OCI-LY7 (cell line): ENCODE data around the gene BIRC5.

Experiments
- CTCF ChIP-seq: fragments of 200-600 bp; sonication (generic); conservative IDR thresholded peaks from 2 replicates; pipeline ENCODE4 v1.5.1; 2014; ENCODE audit warnings: mild to moderate bottlenecking, antibody characterized with exemption, low read length, moderate library complexity, mixed read lengths
- EZH2phosphoT487 ChIP-seq: fragments of 200-600 bp; sonication (generic); IDR thresholded peaks from 2 replicates; pipeline ENCODE4 v1.6.1; 2018; ENCODE audit warnings: low read depth, borderline replicate concordance, mild to moderate bottlenecking, mixed run types, antibody characterized with exemption, low read length, moderate library complexity, mixed read lengths

DNA sequence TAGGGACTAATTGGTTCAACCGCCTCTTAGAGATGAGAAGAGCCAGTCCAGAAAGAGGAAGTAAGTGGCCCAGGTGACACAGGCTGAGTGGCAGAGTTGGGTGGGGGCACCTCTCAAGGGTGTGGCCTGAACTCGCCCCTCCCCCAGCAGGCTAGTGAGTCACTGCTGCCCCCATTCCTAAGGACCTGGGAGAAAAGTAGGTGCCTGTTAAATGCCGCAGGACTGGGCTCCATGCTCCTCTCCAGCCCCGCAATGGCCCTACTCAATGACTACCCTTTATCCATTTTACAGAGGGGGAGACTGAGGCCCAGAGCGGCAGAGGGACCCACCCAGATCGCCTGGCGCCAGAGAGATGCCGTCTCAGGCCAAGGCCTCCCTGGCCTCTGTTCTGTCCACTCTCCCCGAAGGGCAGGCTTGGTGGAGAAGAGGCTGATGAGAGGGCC, 25.5 kb downstream of the BIRC5 start:
- TF ChIP-seq CTCF: no peak
- no peak for TF ChIP-seq EZH2phosphoT487
